PC-3 (cell line): ENCODE data around the gene HMCN2.

ENCODE experiments used
- CTCF ChIP-seq: fragments of 300-600 bp; sonication (generic); conservative IDR thresholded peaks from 2 replicates; pipeline ENCODE4 v1.5.1; 2017; ENCODE audit warnings: antibody characterized with exemption, low read depth, mild to moderate bottlenecking, low read length
- EZH2 ChIP-seq: fragments of 300-600 bp; sonication (generic); IDR thresholded peaks from one replicate; pipeline ENCODE4 v1.6.1; 2017; ENCODE audit warnings: antibody characterized with exemption, mild to moderate bottlenecking, low read length; ENCODE audit not compliant: unreplicated experiment

GRCh38 chr9:130390986-130391385 is 125.4 kb downstream of the HMCN2 start:
- no peak for TF ChIP-seq CTCF
- TF ChIP-seq EZH2 = no peak
